Right lobe of liver (tissue), 4 donors: Measurements from ENCODE around the gene ZNF275.

Experiments
- CTCF ChIP-seq, 4 donors: fragments of 200-600 bp in 3 of 4; fragments of 450-650 bp in 1 of 4; IDR thresholded peaks; one replicate each; pipeline versions ENCODE4 v1.5.1 to v1.8.0; 2016 to 2022; ENCODE audit warnings: antibody characterized with exemption in 4 of 4, mild to moderate bottlenecking in 2 of 4
- POLR2A ChIP-seq: fragments of 450-650 bp; IDR thresholded peaks from one replicate; pipeline ENCODE4 v1.6.1; 2017; ENCODE audit warnings: antibody characterized with exemption, mild to moderate bottlenecking
- donor health status: DM: no; HTN: no; CAD: no.
- donor health status: DM: no; HTN: no; CAD: no.
- donor health status: DM: no; HTN: yes; CAD: no.

- TF ChIP-seq CTCF (IDR thresholded peaks at IDR 0.05) (no peak), POLR2A (no peak)
Observed at GRCh38 chrX:153317306-153317705, 16.6 kb upstream of the ZNF275 start.
